Right kidney (tissue), 1 donor: ENCODE data around the gene OSBPL10.
"Not testable (repeated sequence)": the region's sequence is repeated elsewhere in the genome, so short reads cannot be mapped to it uniquely, and the experiment has no call there.

Source experiments
- DNase-seq: peaks from one replicate; pipeline ENCODE4 v3.0.0-alpha.2; 2016

Gene OSBPL10

DNA sequence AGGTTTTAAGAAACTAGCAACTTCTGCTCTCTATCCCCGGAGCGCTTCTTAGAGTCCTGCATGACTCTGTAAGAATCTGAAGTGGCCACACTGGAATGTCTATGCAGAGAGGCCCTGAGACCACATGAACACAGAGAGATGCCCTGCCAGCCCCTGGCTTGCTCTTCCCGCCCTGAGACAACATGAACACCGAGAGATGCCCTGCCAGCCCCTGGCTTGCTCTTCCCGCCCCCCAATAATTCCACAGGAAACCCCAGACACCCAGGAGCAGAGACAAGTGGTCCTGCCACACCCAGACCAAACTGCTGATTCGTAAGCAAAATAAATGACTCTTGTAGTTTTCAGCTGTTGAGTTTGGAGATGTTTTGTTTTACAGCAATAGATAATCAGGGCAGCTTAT, 166.1 kb downstream of the OSBPL10 start:
- no peak for DNase-seq

DNA sequence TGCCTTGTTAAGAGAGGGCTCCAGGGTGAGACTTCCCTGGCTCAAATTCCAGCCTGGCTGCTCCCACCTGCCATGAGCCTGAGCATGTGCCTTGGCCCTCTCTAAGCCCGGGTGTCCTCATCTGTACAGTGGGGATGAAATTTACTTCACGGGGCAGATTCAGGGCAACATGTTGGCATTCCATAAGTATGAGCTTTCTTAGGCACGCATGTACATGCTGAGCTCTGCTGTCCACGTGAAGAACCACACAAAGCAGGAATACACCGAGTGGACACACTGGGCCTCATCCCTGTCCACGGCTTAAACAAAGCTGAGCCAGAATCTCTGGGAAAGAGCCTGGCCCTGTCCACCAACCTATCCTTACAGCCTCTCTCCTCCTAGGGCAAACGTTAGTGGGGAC, 167.4 kb downstream of the OSBPL10 start:
- no peak for DNase-seq

DNA sequence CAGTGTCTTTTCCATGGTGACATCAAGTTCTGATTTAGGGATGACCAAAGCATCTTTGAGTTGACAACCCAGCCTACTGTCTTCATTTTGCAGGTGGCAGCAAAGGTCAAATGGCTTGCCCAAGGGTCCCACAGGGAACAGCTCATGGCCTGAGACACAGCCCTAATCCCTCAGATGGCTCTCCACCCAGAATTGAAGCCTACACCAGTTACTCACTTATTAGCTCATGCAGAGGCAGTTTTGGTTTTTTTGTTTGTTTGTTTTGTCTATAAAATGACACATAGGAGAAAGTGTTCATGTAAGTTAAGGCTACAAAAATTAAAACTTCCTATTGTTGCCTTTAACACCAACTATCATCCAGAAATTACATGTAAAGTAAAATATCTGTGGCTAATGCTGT, 167.9 kb downstream of the OSBPL10 start:
- DNase-seq = no peak

DNA sequence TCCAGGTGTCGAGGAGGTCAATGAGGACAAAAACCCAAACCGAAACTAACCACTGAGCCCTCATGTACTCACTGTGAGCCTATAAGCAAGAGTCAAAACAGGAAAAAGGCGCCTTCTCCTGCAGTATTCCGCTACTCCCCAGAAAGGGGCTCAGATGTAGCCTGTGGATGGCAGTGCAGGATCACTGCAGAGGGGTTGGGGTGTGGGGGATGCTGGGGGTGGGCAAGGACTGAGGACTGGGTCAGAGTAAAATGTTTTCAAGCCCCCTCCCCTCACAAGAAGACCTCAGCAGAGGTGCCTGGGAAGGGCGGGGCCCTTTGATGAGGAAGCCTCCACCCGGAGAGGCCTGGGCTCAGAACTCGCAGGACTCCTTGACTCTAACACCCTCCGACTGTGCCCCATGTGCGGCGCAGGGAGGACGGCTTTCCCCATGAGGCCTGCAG, 170.1 kb downstream of the OSBPL10 start:
- DNase-seq = no peak

DNA sequence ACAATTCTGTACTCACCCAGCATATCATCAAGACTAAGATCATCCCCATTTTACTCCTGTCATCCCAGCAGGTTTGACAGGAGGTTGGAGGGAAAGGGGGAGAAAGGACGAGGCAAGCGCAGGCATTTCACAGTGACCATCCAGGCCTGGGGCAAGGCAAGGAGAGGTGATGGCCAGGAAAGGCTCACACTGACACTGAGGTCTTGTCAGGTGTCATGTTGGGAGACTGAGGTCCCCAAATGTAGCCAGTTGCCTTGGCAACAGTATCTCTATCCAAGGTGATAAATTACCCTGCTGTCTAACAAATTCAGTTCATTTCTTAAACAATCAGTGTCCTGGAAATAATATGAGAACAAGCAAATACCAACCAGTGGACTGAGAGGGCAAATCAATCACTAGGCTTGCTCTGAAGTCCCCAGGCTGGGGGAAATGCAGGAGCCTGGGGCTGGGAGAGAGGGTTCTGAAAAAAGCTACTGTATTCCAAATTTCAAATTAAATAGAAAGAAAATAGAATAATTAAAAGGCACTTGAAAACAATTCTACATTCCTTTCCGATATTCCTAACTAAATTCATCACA, 172.8 kb downstream of the OSBPL10 start:
- no peak for DNase-seq

DNA sequence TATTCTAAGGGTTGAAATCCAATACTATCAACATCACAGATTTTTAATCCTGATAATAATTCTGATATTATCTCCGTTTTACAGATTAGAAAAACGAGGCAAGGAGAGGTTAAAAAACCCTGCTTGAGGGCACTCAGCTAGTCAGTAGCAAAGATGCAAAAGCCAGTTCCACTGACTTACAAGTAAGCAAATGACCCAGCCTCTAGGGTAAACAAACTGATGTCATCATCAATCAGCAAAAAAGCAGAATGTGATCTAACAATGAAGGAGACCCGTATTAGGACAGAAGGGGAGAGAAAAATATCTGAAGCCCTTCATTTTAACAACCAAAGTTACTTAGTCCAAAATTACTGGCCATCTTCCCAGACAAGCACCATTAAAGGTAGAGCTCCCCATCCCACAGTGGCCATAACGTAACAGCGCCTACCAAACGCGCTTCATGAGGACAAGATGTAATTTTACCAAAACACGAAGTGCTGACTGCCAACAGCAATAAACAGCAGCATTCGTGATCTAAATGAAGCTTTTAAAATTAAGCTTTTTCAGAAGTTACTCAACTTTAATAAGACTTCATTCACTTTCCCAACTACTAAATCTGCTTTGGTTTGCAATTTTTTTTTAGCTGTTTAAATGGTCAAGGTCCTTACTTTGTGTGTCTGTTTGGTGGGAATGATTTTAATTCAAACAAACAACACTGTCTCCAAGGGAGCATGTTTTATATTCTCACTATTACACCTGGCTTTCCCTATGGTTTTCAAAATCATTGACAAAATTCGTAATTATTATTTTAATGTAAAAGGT, 176.6 kb downstream of the OSBPL10 start:
- no peak for DNase-seq

DNA sequence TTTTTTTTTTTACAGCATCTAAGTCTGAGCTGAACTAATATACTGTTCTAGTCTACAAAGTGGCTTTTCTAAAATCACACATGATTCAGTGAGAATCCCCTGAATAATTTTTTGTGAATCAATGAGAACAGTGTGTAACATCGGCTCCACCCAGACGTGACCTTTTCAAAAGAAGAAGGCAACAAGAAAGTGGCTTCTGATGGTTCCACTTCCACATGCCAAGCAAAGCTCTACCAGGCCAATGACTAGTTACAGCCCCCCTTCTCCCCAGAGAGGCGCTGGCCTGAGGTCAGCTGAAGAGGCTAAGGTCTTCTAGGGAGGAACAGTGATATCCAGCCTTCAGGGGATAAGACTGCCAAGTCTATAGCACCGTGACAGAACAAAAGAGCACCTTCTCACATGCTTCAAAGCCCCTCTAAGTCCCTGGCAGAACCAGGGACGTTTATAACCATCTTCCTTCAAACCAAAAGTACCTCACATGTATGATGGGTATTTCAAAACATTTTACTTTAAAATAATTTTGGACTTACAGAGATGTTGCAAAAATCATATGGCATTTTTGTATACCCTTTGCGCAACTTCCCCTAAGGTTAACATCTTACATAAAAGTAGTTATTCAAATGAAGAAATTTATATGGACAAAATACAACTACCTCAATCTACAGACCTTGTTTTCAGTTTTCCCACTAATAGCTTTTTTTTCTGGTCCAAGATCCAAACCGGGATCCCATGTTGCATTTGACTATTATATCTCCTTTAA, 177.9 kb downstream of the OSBPL10 start:
- DNase-seq = no peak

DNA sequence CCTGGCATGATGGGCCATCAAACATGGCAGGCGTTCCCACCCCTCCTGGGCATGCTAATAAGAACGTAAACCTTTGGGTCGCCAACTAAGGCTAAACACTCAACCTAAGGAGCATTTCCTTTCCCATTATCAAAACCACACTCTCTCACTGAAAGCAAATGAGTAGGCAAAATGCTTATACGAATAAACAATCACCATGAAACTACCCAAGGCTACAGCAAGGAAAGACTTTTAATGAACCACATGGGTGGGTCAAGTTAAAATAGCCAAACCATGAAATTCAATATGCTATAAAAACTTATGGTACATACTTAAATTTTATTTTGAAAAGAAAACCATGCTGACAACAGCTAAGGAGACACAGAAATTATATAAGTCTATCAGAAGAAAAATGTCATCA, 180.6 kb downstream of the OSBPL10 start:
- no peak for DNase-seq

DNA sequence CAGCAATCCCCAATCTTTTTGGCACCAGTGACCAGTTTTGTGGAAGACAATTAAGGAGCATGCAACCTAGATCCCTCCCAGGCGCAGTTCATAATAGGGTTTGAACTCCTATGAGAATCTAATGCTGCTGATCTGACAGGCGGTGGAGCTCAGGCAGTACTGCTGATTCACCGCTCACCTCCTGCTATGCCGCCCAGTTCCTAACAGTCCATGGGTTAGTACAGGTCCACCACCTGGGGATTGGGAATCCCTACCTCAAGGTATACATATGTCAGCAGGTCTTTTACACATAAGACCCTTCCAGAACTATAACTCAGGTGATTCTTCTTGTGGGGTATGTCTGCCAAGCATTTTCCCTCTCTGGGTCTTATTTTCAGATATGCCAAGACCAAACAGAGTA, 182.2 kb downstream of the OSBPL10 start:
- DNase-seq = no peak

DNA sequence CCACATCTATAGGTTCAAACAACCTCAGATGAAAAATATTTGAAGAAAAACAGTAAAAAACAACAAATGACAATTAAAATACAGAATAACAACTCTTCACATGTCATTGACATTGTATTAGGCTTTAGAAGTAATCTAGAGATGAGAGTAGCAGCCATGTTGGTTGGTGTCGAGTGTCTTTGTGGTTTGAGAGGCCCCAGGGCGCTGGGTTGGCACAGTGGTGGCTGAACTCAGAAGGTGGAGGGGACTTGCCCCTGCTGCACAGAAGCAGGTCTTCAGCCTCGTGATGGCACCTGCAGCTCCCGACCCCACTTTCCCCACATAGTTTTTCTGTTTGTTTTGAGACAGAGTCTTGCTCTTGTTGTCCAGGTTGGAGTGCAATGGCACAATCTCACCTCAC, 187.2 kb downstream of the OSBPL10 start:
- DNase-seq = no peak

DNA sequence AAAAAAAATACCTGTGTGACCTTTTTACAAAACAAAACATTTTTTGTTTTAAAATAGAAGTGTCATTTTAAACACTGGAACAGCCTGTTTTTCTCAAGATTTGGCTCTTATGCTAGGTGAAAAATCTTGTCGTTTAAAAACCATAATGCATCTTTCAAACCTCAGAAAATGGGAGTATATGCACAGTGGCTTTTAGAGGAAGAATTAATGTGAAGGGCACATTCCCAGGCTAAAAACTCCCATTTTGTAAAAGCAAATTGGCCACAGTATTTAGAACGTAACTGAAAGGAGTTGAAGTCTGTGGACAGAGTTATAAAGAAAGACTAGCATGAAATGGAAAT, 190.0 kb downstream of the OSBPL10 start:
- DNase-seq = no peak

DNA sequence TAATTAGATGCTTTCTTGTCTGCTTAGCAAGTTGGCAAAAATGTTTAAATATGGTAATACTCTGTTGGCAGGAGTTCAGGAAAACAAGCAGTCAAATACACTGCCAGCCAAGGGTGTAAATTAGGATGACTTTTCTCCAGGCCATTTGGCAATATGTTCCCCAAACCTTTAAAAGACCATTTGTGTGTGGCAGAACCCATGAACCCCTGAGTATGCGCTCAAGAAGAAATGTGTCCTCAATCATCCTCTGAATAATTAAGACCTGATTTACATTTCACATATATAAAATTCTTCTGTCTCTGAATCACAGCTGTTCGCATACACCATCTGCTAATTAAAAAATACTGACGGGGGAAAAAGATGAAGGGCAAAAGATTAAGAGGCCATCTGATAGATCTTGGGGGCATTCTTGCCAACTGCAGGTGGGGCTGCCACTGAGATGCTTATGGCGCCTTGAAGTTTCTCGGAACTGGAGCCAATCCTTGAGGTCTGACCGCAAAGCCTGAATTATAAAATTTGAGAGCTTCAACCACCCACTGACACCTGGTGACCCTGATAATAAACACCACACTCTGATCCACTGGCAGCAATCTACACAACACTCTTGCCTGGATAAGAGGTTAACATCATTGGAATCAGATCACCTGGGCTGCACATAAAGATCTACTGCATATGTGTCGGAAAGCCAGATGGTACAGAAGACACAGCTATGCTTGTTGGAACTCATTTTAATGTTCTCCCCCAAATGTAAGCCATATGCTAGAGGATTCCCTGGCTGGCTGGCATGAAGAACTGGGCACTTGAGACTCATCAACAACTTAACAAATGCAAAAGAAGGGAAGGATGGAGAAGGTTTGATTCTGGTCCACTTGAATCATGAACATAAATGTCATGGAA, 190.6 kb downstream of the OSBPL10 start:
- no peak for DNase-seq

DNA sequence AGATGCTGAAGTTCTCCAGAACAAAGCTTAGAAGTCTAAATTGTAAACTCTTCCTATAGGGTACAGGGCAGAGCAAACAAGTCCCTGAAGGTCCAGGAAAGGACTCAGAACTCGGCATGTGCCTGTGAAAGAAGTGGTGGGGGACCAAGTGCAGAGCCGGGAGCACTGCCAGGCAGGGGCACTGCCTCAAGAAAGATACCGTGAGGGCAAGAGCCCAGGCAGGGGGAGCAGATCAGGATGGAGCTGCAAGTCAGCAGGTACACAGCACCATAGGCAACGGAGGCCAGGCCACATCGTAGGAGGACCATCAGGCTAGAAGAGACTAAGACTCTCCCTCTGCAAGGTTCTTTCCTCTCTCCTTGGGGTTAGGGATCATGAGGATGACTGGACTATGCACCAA, 191.6 kb downstream of the OSBPL10 start:
- DNase-seq = no peak

DNA sequence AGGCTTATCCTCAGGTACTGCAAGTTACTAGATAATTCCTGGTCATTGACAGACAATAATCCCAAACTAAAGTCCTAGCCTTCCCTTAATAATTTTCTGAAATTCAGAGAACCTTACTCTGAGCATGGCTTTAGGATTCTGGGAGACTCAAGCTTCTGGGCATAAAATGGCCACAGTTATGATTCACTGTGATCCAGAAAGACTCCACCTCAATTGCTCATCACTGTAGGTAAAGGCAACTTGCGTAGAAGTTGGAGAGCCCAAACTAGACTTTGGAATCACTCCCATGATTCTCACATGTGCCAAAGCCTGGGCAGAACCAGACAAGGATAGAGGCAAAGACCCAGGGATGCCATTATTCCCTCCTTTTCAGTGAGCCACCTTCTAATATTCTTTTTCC, 195.3 kb downstream of the OSBPL10 start:
- no peak for DNase-seq

DNA sequence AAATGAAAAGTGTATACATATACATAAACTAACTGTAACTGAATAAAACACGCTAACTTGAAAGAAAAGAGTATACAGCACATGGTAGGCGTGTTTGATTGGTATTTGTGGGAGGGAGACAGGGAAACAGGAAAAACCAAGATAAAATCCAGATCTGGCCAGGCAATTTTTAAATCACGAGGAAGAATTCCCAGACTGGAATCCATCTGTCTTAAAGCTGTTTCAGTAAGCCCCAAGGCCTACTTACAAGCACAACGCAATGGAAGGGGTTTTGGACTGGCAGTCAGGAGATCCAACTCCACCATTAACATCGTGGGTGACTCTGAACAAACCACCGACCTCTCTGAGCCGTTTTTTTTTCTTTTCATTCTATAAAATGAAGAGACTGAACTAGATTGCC, 195.8 kb downstream of the OSBPL10 start:
- DNase-seq = no peak

DNA sequence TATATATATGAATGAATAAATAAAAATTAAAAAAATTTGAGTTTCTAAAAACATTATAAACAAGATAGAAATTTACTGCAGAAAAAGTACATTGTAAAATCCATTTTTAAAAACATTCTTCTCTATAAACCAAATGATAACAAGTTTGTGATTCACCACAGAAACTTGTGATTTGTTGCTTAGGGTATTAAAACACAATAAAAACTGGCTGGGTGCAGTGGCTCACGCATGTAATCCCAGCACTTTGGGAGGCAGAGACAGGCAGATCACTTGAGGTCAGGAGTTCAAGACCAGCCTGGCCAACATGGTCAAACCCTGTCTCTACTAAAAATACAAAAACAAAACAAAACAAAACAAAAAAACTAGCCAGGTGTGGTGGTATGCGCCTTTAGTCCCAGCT, 197.2 kb downstream of the OSBPL10 start:
- DNase-seq = not testable (repeated sequence)

DNA sequence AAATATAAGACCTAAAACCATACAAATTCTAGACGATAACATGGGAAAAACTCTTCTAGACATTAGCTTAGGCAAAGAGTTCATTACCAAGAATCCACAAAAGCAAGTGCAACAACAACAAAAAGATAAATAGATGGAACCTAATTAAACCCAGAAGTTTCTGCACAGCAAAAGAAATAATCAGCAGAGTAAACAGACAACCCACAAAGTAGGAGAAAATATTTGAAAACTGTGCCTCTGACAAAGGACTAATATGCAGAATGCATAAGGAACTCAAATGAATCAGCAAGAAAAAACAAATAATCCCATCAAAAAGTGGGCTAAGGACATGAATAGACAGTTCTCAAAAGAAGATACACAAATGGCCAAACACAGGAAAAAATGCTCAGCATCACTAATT, 198.8 kb downstream of the OSBPL10 start:
- not testable (repeated sequence) for DNase-seq

DNA sequence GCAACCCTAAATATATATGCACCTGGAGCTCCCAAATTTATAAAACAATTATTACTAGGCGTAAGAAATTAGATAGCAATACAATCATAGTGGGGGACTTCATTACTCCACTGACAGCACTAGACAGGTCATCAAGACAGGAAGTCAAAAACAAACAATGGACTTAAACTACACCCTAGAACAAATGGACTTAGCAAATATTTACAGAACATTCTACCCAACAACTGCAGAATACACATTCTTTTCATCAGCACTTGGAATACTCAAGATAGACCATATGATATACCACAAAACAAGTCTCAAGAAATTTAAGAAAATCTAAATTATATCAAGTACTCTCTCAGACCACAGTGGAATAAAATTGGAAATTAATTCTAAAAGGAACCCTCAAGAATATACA, 201.5 kb downstream of the OSBPL10 start:
- DNase-seq = no peak

DNA sequence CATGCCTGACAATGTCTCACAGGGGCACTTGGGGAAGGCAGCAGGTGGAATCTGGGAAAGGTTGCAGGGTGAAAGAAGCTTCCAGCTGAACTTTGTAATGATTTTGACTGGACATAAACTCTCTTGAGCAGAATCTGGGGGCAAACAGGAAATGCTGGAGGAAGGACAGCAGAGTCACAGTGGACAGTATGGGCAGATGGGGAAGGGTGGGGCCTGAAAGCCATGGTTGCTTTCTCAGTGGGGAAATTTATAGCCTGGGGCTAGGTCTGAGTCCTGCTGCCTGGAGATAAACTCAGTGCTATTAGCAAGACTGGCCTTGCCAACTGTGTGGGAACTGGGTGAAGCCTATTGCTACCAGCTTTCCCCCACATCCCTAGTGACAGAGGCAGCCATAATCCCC, 203.2 kb downstream of the OSBPL10 start:
- DNase-seq = no peak

DNA sequence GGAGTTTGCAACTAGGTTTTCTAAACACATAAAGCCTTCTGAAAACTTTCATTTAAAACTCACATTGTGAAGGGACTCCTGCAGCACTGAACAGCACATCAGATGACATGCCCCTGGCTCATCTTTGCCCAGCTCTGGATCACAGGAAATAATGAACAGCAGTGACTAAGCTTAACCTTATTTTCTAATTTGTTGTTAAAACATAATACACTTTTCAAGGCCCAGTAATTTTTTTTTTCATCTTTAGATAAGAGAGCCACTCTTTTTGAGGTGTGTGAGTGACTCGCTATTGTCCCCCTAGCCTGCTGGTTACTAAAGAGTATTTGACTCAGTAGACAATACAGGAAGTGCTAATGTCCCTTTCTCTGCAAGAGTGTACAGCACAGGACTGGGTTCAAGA, 204.0 kb downstream of the OSBPL10 start:
- no peak for DNase-seq

DNA sequence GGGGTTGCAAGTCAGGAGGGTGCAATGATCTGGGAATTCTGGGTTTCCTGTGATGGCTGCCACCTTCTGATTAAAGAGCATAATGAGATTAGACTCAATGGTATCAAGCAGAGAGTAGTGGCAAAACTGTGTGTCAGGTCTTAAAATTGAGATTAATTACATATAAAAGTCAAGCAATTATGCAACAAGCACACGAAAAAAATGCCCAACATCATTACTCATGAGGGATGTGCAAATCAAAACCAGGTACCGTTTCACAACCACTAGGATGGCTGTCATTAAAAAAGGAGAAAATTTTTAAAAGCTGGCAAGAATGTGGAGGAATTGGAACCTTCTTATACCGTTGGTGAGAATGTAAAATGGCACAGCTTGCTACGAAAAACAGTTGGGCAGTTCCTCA, 205.0 kb downstream of the OSBPL10 start:
- DNase-seq = no peak

DNA sequence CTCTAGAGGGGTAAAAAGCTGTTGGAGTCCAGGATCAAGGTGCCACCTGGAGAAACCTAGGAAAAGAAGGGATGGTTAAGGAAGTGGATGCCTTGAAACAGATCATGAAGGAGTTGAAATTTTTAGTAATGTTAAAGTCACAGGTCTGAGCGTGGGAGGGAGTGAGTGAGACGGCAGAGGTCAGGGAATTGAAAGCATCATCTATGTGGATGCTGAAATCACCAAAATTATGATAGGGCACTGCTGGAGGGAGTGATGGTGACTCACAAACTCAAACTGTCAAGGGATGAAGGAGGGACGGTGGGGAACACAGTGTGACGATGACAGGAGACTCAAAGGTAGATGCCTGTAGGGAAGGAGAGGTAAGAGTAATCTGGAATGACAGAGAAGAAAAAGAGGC, 205.7 kb downstream of the OSBPL10 start:
- DNase-seq = no peak
